Gastrocnemius medialis (tissue), 4 donors: ENCODE results near the gene BCAS4.

ENCODE experiments used
- CTCF ChIP-seq, 5 experiments: fragments of 450-650 bp in 3 of 5; fragments of 200-600 bp in 2 of 5; sonication (generic) in 2 of 5; IDR thresholded peaks in 4 of 5; conservative IDR thresholded peaks in 1 of 5; 1 replicate in 4 of 5; 2 replicates in 1 of 5; pipeline ENCODE4 v1.5.1; 2016 to 2019; ENCODE audit warnings: antibody characterized with exemption in 5 of 5, mild to moderate bottlenecking in 3 of 5, moderate library complexity in 3 of 5
- POLR2A ChIP-seq, 2 donors: fragments of 450-650 bp; IDR thresholded peaks; one replicate each; pipeline ENCODE4 v1.6.1; 2017; ENCODE audit warnings: antibody characterized with exemption in 2 of 2, mild to moderate bottlenecking in 2 of 2, moderate library complexity in 2 of 2

DNA sequence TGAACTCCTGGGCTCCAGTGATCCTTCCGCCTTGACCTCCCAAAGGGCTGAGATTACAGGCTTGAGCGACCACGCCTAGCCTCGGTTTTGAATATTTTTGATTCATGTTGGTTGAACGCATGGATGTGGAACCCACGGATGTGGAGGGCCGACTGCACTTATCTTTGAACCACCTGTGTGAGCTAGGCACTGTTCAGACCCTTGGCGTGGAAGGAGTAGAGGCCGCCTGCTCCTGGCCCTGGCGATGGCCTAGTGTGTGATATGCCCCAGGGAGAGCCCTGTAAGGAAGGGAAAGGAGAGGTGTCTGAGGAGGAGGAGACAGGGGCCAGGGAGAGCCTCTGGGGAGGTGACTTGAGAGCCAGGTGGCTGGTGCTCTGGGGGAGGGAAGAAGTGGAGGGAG lies 64.3 kb downstream of the BCAS4 start:
- TF ChIP-seq CTCF (IDR thresholded peaks at IDR 0.05 in 4 of 5, conservative IDR thresholded peaks at IDR 0.05 in 1 of 5): no peak
- TF ChIP-seq POLR2A (IDR thresholded peaks at IDR 0.05): no peak
